ENCODE measurements around the gene SPATA32. TPM values are rescaled to one million over a fixed set of nuclear protein-coding genes. Genes with fewer than 3 reads are reported as not detected.

Gene SPATA32
- total RNA-seq, 1 experiment from 2014 or later = 0.85 TPM

DNA sequence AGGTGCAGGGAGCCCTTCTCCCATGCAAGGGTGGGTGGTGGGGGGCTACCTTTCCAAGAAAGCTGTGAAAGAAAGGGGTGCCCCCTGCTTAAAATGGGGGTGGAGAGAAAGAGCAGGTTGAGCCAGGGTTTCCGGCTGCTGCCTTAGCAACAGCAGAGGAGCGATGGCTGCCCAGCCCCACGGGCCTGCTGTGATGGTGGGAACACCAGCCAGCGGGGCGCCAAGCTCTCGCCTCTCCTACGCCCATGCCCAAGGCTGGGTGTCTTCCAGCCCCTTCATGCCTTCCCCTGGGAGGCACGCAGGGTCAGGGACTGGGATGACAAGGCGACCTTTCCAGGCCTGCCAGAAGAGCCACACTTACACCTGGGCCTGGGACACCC is 37.2 kb downstream of the SPATA32 start:
- Mint-ChIP-seq H3K4me1 (ENCODE audit: low read depth, unreplicated experiment) (peaks cover 22% of the 10 kb centered on the region), H3K36me3 (ENCODE audit: insufficient read depth, unreplicated experiment) (peaks cover 16% of the 10 kb centered on the region), H3K27ac (ENCODE audit: unreplicated experiment) (no peak overlapping the region), H3K9me3 (ENCODE audit: low read depth, unreplicated experiment) (no peaks in the 10 kb centered on the region), H3K4me3 (ENCODE audit: low read depth, unreplicated experiment) (no peak overlapping the region), H3K27me3 (ENCODE audit: unreplicated experiment) (peaks cover 42% of the 10 kb centered on the region)
- intact Hi-C loops (cut with micrococcal nuclease; ENCODE audit: unreplicated experiment) = no loop called here
- no peak for DNase-seq
- CTCF ChIA-PET = no interaction called here
- BruUV-seq (replicated peaks) = no TSS peak
- TF ChIP-seq, protein P1, sequence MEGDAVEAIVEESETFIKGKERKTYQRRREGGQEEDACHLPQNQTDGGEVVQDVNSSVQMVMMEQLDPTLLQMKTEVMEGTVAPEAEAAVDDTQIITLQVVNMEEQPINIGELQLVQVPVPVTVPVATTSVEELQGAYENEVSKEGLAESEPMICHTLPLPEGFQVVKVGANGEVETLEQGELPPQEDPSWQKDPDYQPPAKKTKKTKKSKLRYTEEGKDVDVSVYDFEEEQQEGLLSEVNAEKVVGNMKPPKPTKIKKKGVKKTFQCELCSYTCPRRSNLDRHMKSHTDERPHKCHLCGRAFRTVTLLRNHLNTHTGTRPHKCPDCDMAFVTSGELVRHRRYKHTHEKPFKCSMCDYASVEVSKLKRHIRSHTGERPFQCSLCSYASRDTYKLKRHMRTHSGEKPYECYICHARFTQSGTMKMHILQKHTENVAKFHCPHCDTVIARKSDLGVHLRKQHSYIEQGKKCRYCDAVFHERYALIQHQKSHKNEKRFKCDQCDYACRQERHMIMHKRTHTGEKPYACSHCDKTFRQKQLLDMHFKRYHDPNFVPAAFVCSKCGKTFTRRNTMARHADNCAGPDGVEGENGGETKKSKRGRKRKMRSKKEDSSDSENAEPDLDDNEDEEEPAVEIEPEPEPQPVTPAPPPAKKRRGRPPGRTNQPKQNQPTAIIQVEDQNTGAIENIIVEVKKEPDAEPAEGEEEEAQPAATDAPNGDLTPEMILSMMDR (IDR thresholded peaks at IDR 0.05; ENCODE audit: unreplicated experiment) = no peak

DNA sequence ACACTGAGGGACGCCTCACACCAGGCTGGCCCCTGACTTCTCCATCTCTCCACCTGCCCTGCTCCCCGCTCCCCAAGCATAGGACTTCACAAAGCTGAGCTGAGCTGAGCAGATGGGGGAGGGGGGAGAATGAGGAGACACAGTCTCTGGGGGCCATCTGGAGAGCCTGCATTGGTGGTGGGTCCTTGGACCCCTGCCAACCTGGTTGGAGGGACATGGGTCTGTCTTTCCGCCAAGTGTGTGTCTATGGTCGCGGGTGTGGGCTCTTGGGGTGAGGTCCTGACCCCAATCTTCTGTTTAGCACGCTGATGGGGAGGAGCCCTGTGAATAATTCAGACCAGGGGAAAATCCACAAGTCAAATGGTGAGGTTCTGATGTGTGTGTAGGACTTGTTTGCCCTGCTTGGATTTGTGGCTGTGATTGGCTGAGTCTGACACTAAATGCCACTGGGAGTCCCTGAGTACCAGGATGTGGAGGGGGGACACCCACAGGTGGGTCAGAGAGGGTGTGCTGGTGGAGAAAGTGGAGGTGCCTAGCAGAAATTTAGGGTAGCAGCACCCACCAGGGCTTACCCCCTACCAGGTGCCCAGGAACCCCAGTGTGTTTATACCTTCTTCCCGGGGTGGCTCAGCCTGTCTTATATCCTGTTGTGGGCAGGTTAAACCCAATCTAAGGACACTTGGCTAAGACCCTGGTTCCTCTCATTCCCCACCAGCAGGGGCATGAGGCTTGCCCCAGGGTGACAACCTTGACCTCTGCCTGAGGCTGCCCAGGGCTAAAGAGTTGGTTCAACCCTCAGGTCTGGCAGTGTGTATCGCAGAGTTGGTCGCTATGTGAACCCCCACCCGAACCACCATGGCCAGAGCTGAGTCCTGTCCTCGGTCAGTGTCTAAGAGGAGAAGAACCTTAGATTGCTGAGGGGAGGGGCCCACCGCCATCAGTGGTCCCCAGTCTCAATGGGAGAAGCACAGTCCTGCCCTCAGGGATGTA is 38.1 kb downstream of the SPATA32 start:
- no peak for DNase-seq
- H3K9me3 Mint-ChIP-seq (ENCODE audit: low read depth, unreplicated experiment) = no peaks in the 10 kb centered on the region
- no peak overlapping the region for H3K4me3 Mint-ChIP-seq (ENCODE audit: low read depth, unreplicated experiment)

DNA sequence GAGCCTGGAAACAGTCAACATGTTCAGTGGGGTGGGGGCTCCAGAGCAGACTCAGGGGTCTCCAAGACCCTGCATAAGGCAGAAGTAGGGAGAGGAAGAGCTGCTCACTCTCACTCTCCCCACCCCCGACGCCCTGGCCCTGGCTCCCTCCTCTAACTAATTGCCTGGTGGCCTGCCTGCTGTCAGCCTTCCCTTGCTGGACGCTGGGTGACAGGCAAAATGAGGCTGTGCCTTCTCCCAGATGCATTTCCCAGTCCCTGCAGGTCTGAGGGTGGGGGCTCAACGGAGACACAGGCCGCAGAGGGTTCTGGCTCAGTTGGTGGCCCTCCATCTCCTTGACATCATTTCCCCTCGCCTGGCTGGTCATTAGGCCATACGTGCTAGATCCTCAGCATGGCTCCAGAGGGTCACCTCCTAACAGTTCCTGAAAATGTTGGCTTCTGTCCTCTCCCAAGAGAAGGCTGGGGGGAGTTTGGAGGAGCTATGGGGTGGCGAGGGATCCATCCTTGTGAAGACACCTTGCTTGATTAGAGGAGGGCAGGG is 38.8 kb downstream of the SPATA32 start:
- Mint-ChIP-seq H3K4me3 (ENCODE audit: low read depth, unreplicated experiment) (peak overlapping the region; percentile 72), H3K9me3 (ENCODE audit: low read depth, unreplicated experiment) (no peaks in the 10 kb centered on the region), H3K27me3 (ENCODE audit: unreplicated experiment) (peaks cover 46% of the 10 kb centered on the region), H3K4me1 (ENCODE audit: low read depth, unreplicated experiment) (peaks cover 22% of the 10 kb centered on the region), H3K36me3 (ENCODE audit: insufficient read depth, unreplicated experiment) (peaks cover 16% of the 10 kb centered on the region), H3K27ac (ENCODE audit: unreplicated experiment) (no peak overlapping the region)
- CTCF ChIA-PET = no interaction called here
- no TSS peak for BruUV-seq (replicated peaks)
- intact Hi-C loops (cut with micrococcal nuclease; ENCODE audit: unreplicated experiment) = no loop called here
- TF ChIP-seq, protein P1 (IDR thresholded peaks at IDR 0.05; ENCODE audit: unreplicated experiment) = no peak
- no peak for DNase-seq

More for the DNA sequence above, 38.1 kb downstream of the SPATA32 start:
- no TSS peak for BruUV-seq (replicated peaks)
- CTCF ChIA-PET = no interaction called here
- H3K27me3 Mint-ChIP-seq (ENCODE audit: unreplicated experiment) = peaks cover 46% of the 10 kb centered on the region
- H3K36me3 Mint-ChIP-seq (ENCODE audit: insufficient read depth, unreplicated experiment) = peaks cover 14% of the 10 kb centered on the region
- TF ChIP-seq, protein P1 (IDR thresholded peaks at IDR 0.05; ENCODE audit: unreplicated experiment) = peak; percentile 3
- no peak overlapping the region for H3K27ac Mint-ChIP-seq (ENCODE audit: unreplicated experiment)
- intact Hi-C loops (cut with micrococcal nuclease; ENCODE audit: unreplicated experiment) = no loop called here
- H3K4me1 Mint-ChIP-seq (ENCODE audit: low read depth, unreplicated experiment) = peaks cover 22% of the 10 kb centered on the region

DNA sequence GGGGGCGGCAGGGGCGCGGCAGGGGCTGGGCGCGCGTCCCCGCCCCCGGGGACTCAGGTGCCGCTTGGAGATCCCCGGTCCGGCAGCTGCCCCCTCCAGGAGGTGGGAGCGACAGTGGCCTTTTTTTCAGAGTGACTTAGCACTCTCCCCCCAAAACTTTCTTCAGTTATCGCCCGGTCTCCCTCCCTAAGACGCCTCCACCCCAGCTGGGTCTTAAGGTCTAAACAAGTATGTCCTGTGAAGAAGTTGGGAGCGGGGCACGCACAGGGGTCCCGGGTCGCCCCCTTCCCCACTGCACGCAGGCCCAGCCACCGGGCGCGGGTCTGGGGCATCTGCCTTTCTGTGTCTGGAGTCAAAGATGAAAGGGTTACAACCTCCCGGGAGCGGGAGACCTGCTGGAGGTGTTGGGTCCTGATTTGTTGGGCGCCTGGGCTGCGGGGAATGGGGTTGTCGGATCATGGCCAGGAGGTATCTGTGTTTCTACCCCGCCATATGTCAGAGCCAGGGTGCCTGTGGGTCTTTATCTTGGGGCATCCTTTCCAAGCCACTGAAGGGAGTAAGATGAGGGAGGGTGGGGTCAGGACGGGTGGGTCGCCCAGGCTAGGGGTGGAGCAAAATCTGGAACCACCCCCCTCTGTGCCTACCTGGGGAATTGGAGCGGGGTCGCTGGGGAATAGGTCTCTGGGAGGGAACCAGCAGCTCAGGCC is 39.5 kb downstream of the SPATA32 start:
- intact Hi-C loops (cut with micrococcal nuclease; ENCODE audit: unreplicated experiment) = no loop called here
- H3K27me3 Mint-ChIP-seq (ENCODE audit: unreplicated experiment) = peaks cover 46% of the 10 kb centered on the region
- H3K9me3 Mint-ChIP-seq (ENCODE audit: low read depth, unreplicated experiment) = no peaks in the 10 kb centered on the region
- DNase-seq = no peak
- H3K36me3 Mint-ChIP-seq (ENCODE audit: insufficient read depth, unreplicated experiment) = peaks cover 16% of the 10 kb centered on the region
- H3K27ac Mint-ChIP-seq (ENCODE audit: unreplicated experiment) = peak overlapping the region; percentile 60
- BruUV-seq (replicated peaks) = no TSS peak
- H3K4me1 Mint-ChIP-seq (ENCODE audit: low read depth, unreplicated experiment) = peaks cover 22% of the 10 kb centered on the region
- peak overlapping the region; percentile 72 for H3K4me3 Mint-ChIP-seq (ENCODE audit: low read depth, unreplicated experiment)
- CTCF ChIA-PET = interaction anchor here (1.0 kb wide), 1 partner anchor 13 kb away, joined by 4 read pairs; no protein-coding TSS in a partner anchor
- TF ChIP-seq, protein P1 (IDR thresholded peaks at IDR 0.05; ENCODE audit: unreplicated experiment) = no peak

All from Calu3 (cell line).